ENCODE measurements around the gene GUCA1C.
A peak's percentile ranks its signal among the peaks of the same experiment; 100 is the strongest.

GUCA1C gene

GRCh38 chr3:108940568-108941263 lies 13.0 kb downstream of the GUCA1C start:
- CTCF ChIA-PET, result interaction anchor here (0.6 to 1.1 kb wide), 2 partner anchors 11 to 83 kb away, joined by 3 read pairs; no protein-coding TSS in a partner anchor
- Mint-ChIP-seq H3K36me3 (no peaks in the 10 kb centered on the region), H3K27ac (no peak overlapping the region)

GRCh38 chr3:108940166-108940565 lies 13.5 kb downstream of the GUCA1C start:
- no peaks in the 10 kb centered on the region for H3K36me3 Mint-ChIP-seq
- no peaks in the 10 kb centered on the region for H3K4me1 Mint-ChIP-seq
- peaks cover 4% of the 10 kb centered on the region for H3K27me3 Mint-ChIP-seq
- H3K4me3 Mint-ChIP-seq, result no peak overlapping the region
- no peak for DNase-seq
- CTCF ChIA-PET, result interaction anchor here (0.6 kb wide), 1 partner anchor 12 kb away, joined by 3 read pairs; no protein-coding TSS in a partner anchor
- no peak overlapping the region for H3K27ac Mint-ChIP-seq
- H3K9me3 Mint-ChIP-seq, result no peaks in the 10 kb centered on the region

More at GRCh38 chr3:108940568-108941263, 13.0 kb downstream of the GUCA1C start:
- Mint-ChIP-seq H3K9me3 (no peaks in the 10 kb centered on the region), H3K27me3 (peaks cover 4% of the 10 kb centered on the region), H3K4me3 (no peak overlapping the region), H3K4me1 (no peaks in the 10 kb centered on the region)
- no peak for DNase-seq

GRCh38 chr3:108936924-108937689 lies 16.6 kb downstream of the GUCA1C start:
- Mint-ChIP-seq H3K9me3 (peaks cover 3% of the 10 kb centered on the region), H3K36me3 (no peaks in the 10 kb centered on the region), H3K4me1 (no peaks in the 10 kb centered on the region), H3K4me3 (no peak overlapping the region), H3K27me3 (no peaks in the 10 kb centered on the region), H3K27ac (no peak overlapping the region)
- no peak for DNase-seq
- CTCF ChIA-PET, result interaction anchor here (0.9 to 1.8 kb wide), 2 partner anchors 21 to 86 kb away, joined by 3 to 4 read pairs; no protein-coding TSS in a partner anchor

- DNase-seq, result no peak
- CTCF ChIA-PET, result no interaction called here
- Mint-ChIP-seq H3K4me3 (no peak overlapping the region), H3K27ac (no peak overlapping the region), H3K27me3 (peaks cover 6% of the 10 kb centered on the region), H3K4me1 (no peaks in the 10 kb centered on the region), H3K9me3 (peaks cover 5% of the 10 kb centered on the region), H3K36me3 (no peaks in the 10 kb centered on the region)
These were observed 22.6 kb downstream of the GUCA1C start for GRCh38 chr3:108931035-108931434.

- H3K4me1 Mint-ChIP-seq, result peaks cover 12% of the 10 kb centered on the region
- H3K27me3 Mint-ChIP-seq, result peaks cover 18% of the 10 kb centered on the region
- CTCF ChIA-PET, result interaction anchor here (7.2 kb wide), 1 partner anchor 254 kb away, joined by 125 read pairs; no protein-coding TSS in a partner anchor
- H3K36me3 Mint-ChIP-seq, result no peaks in the 10 kb centered on the region
- no peak overlapping the region for H3K4me3 Mint-ChIP-seq
- no peak for DNase-seq
- no peak overlapping the region for H3K27ac Mint-ChIP-seq
- no peaks in the 10 kb centered on the region for H3K9me3 Mint-ChIP-seq
These were observed 34.8 kb downstream of the GUCA1C start for GRCh38 chr3:108918866-108919265.

GRCh38 chr3:108914774-108915641 lies 38.7 kb downstream of the GUCA1C start:
- peak; percentile 78 for DNase-seq
- CTCF ChIA-PET, result interaction anchor here (0.6 to 7.2 kb wide), 38 partner anchors 9 to 437 kb away, joined by 3 to 125 read pairs (median 4); partner anchors contain the start of gene TRAT1
- Mint-ChIP-seq H3K36me3 (no peaks in the 10 kb centered on the region), H3K27ac (peak overlapping the region; percentile 24), H3K27me3 (peaks cover 9% of the 10 kb centered on the region), H3K4me1 (peaks cover 17% of the 10 kb centered on the region), H3K4me3 (peak overlapping the region; percentile 15), H3K9me3 (no peaks in the 10 kb centered on the region)

GRCh38 chr3:108909799-108910198 lies 43.9 kb downstream of the GUCA1C start:
- no peak overlapping the region for H3K4me3 Mint-ChIP-seq
- peaks cover 4% of the 10 kb centered on the region for H3K27me3 Mint-ChIP-seq
- peaks cover 14% of the 10 kb centered on the region for H3K4me1 Mint-ChIP-seq
- no peaks in the 10 kb centered on the region for H3K36me3 Mint-ChIP-seq
- CTCF ChIA-PET, result interaction anchor here (0.6 kb wide), 1 partner anchor 422 kb away, joined by 3 read pairs; no protein-coding TSS in a partner anchor
- no peak for DNase-seq
- H3K9me3 Mint-ChIP-seq, result no peaks in the 10 kb centered on the region
- no peak overlapping the region for H3K27ac Mint-ChIP-seq

- peaks cover 8% of the 10 kb centered on the region for H3K4me1 Mint-ChIP-seq
- CTCF ChIA-PET, result interaction anchor here (1.2 to 1.5 kb wide), 3 partner anchors 8 to 418 kb away, joined by 3 to 6 read pairs (median 6); no protein-coding TSS in a partner anchor
- H3K27ac Mint-ChIP-seq, result no peak overlapping the region
These were observed 46.5 kb downstream of the GUCA1C start for GRCh38 chr3:108907194-108907593.

GRCh38 chr3:108899530-108899929 lies 54.1 kb downstream of the GUCA1C start:
- Mint-ChIP-seq H3K27ac (no peak overlapping the region), H3K36me3 (peaks cover 1% of the 10 kb centered on the region), H3K4me1 (peaks cover 22% of the 10 kb centered on the region), H3K27me3 (no peaks in the 10 kb centered on the region), H3K4me3 (no peak overlapping the region), H3K9me3 (peaks cover 2% of the 10 kb centered on the region)
- DNase-seq, result no peak
- CTCF ChIA-PET, result interaction anchor here (1.0 to 2.2 kb wide), 2 partner anchors 15 to 81 kb away, joined by 3 to 7 read pairs; no protein-coding TSS in a partner anchor

More at GRCh38 chr3:108907194-108907593, 46.5 kb downstream of the GUCA1C start:
- Mint-ChIP-seq H3K9me3 (no peaks in the 10 kb centered on the region), H3K4me3 (no peak overlapping the region), H3K36me3 (peaks cover 1% of the 10 kb centered on the region), H3K27me3 (peaks cover 4% of the 10 kb centered on the region)
- no peak for DNase-seq

GRCh38 chr3:108897883-108898282 lies 55.8 kb downstream of the GUCA1C start:
- Mint-ChIP-seq H3K27me3 (no peaks in the 10 kb centered on the region), H3K36me3 (peaks cover 1% of the 10 kb centered on the region), H3K9me3 (peaks cover 2% of the 10 kb centered on the region), H3K27ac (peak overlapping the region; percentile 68), H3K4me3 (no peak overlapping the region), H3K4me1 (peaks cover 22% of the 10 kb centered on the region)
- no peak for DNase-seq
- CTCF ChIA-PET, result interaction anchor here (1.8 kb wide), 2 partner anchors 17 to 80 kb away, joined by 6 to 7 read pairs; no protein-coding TSS in a partner anchor

- Mint-ChIP-seq H3K36me3 (no peaks in the 10 kb centered on the region), H3K9me3 (peaks cover 2% of the 10 kb centered on the region), H3K4me1 (peaks cover 15% of the 10 kb centered on the region), H3K4me3 (no peak overlapping the region), H3K27me3 (no peaks in the 10 kb centered on the region), H3K27ac (no peak overlapping the region)
- CTCF ChIA-PET, result interaction anchor here (1.1 kb wide), 1 partner anchor 12 kb away, joined by 3 read pairs; no protein-coding TSS in a partner anchor
- no peak for DNase-seq
These were observed 58.7 kb downstream of the GUCA1C start for GRCh38 chr3:108894981-108895380.

GRCh38 chr3:108891833-108892232 lies 61.8 kb downstream of the GUCA1C start:
- H3K4me3 Mint-ChIP-seq, result no peak overlapping the region
- H3K27me3 Mint-ChIP-seq, result no peaks in the 10 kb centered on the region
- CTCF ChIA-PET, result no interaction called here
- peaks cover 2% of the 10 kb centered on the region for H3K9me3 Mint-ChIP-seq
- no peak for DNase-seq
- H3K36me3 Mint-ChIP-seq, result peaks cover 3% of the 10 kb centered on the region
- H3K4me1 Mint-ChIP-seq, result no peaks in the 10 kb centered on the region
- H3K27ac Mint-ChIP-seq, result no peak overlapping the region

- H3K4me1 Mint-ChIP-seq, result peaks cover 10% of the 10 kb centered on the region
- no peaks in the 10 kb centered on the region for H3K9me3 Mint-ChIP-seq
- peaks cover 3% of the 10 kb centered on the region for H3K36me3 Mint-ChIP-seq
- H3K27me3 Mint-ChIP-seq, result no peaks in the 10 kb centered on the region
- CTCF ChIA-PET, result no interaction called here
- DNase-seq, result no peak
- no peak overlapping the region for H3K27ac Mint-ChIP-seq
- H3K4me3 Mint-ChIP-seq, result no peak overlapping the region
These were observed 65.9 kb downstream of the GUCA1C start for GRCh38 chr3:108887777-108888176.
